Heart right ventricle (tissue), 16 donors: ENCODE measurements around the gene LZTS3. TPM values are rescaled to one million over a fixed set of nuclear protein-coding genes. Genes with fewer than 3 reads are reported as not detected.
"Not testable (repeated sequence)": the region's sequence is repeated elsewhere in the genome, so short reads cannot be mapped to it uniquely, and the experiment has no call there.

Source experiments
- ATAC-seq, 8 donors: fragments of 200-7000 bp; cut with Tn5 transposase; one replicate each; pipeline ENCODE4 v1.9.1; 2020; ENCODE audit warnings: mild to moderate bottlenecking in 8 of 8, moderate library complexity in 8 of 8, moderate number of reproducible peaks in 1 of 8
- DNase-seq, 2 donors: peaks; one replicate each; pipeline ENCODE4 v3.0.0-alpha.2; 2020
- H3K27ac ChIP-seq, 10 donors: fragments of 200-600 bp; sonication (generic) in 2 of 10; one replicate each; pipeline versions ENCODE4 v1.5.0 to v1.8.0; 2020 to 2022; ENCODE audit warnings: mild to moderate bottlenecking in 3 of 10
- H3K27me3 ChIP-seq, 7 donors: fragments of 200-600 bp; one replicate each; pipeline ENCODE4 v1.8.0; 2021 to 2022; ENCODE audit warnings: mild to moderate bottlenecking in 2 of 7
- H3K36me3 ChIP-seq, 9 donors: fragments of 200-600 bp; sonication (generic) in 1 of 9; one replicate each; pipeline versions ENCODE4 v1.5.0 to v1.8.0; 2020 to 2022; ENCODE audit warnings: mild to moderate bottlenecking in 2 of 9
- H3K4me1 ChIP-seq, 9 donors: fragments of 200-600 bp; sonication (generic) in 1 of 9; one replicate each; pipeline versions ENCODE4 v1.5.0 to v1.8.0; 2020 to 2022; ENCODE audit warnings: mild to moderate bottlenecking in 4 of 9
- H3K4me3 ChIP-seq, 10 donors: fragments of 200-600 bp; sonication (generic) in 2 of 10; one replicate each; pipeline versions ENCODE4 v1.5.0 to v1.8.0; 2020 to 2022; ENCODE audit warnings: mild to moderate bottlenecking in 7 of 10, moderate library complexity in 2 of 10
- H3K9me3 ChIP-seq, 11 donors: fragments of 200-600 bp in 10 of 11; sonication (generic) in 2 of 11; one replicate each; pipeline versions ENCODE4 v1.5.0 to v1.8.0; 2013 to 2022; ENCODE audit warnings: mild to moderate bottlenecking in 2 of 11, control low read depth in 1 of 11, moderate library complexity in 1 of 11
- WGBS, 2 donors: extraction: QIAGEN DNeasy Blood & Tissue Kit; methylation state at CpG; one replicate each; pipeline ENCODE4 v1.1.7; 2013; ENCODE audit warnings: inconsistent platforms in 1 of 2; 5-methylcytosine and 5-hydroxymethylcytosine counted together
- intact Hi-C, 10 donors: fragments of 100-400 bp; cut with DNase I; formaldehyde crosslinking; loops; one replicate each; pipeline versions ENCODE4 v1.11.1 to v1.14.2; 2022
- polyA plus RNA-seq, 2 donors: library from polyadenylated mRNA; stranded (reverse); fragments of 200-250 nt; gene quantifications; one replicate each; pipeline ENCODE4 v1.2.3, GENCODE V29; 2013
- total RNA-seq, 10 donors: library from RNA; stranded (reverse); fragmentation: NEBNext Ultra II Directional in 3 of 10; extraction: Animal tissue kit (Norgen Biotek cat#: 25700) in 3 of 10; gene quantifications; one replicate each; pipeline versions ENCODE4 v1.2.1 to v1.2.4, GENCODE V29; 2021 to 2023
- TF ChIP-seq, protein P1 (sequence below), 9 donors: fragments of 200-600 bp; sonication (generic) in 2 of 9; IDR thresholded peaks; one replicate each; pipeline versions ENCODE4 v1.5.0 to v1.8.0; 2021 to 2022; ENCODE audit warnings: antibody characterized with exemption in 9 of 9, mild to moderate bottlenecking in 5 of 9, moderate library complexity in 1 of 9
- donor health status: Arrhythmogenic right ventricular cardiomyopathy.
- donor health status: ischemic (EF 13 %, LVEDD 7.1; RV severe dilation, severe dysfunction).
- donor health status: healthy with polysubstance abuse.
- donor health status: DM: no; HTN: yes; CAD: no.
- donor health status: DM: no; HTN: no; CAD: no.
- donor health status: ischemic (EF 25% LVEDD 6.9; RV normal size, moderate dysfunction).
- donor health status: ischemic (EF 25% LVEDD 5.7; RV mildly dilated, moderate dysfunction).
- donor health status: healthy.
- donor health status: DM: yes; HTN: yes; CAD: no.
- donor health status: Ischemic cardiomyopathy.
- donor health status: ischemic (EF 35%, LVEDD 5.7; RV mildly dilated, moderate dysfunction).
- donor health status: nonischemic (EF 11% LVEDD 7.7; RV severe dilation, severe dysfunction).
- donor health status: DM: yes; HTN: yes; CAD: no.
- donor health status: PGD.
- donor health status: ischemic (EF 29% LVEDD 5.4; RV normal size, mild dysfunction).
- donor health status: nonischemic (EF 23%, LVEDD 6.1; RV moderate dilation, normal function).

The LZTS3 gene
- total and polyA plus RNA-seq, 12 donors, result 7.1 to 27.0 (median 9.5) TPM

DNA sequence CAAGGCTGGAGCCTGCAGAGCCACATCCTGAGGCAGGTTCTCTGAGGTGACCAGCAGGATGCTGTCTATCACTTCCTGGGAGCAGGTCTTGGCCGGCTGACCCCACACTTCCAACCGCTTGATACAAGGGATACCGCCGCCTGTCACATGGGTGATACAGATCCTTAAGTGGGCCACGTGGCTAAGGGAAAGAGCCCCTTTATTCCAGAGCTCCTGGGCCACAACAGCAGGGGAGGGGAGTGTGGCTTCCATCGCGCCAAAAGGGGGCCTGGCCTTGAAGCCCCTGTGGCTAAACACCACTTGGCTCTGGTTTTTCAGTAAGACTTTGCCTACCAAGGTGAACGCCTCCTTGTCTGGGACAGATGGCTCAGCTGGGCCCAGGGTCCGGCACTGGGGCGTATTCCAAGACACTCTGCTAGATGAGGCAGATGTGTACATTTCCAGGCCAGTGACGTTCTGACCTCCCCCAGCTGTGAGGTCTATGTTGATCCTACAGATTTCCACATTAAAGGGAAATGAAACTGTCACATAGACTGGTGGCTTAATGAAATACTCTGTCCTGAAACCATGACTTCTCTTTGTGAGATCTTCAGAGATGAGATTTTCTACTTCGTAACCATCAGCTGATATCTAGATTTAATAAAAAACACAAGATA is 51.3 kb downstream of the LZTS3 start:
- TF ChIP-seq, protein P1, sequence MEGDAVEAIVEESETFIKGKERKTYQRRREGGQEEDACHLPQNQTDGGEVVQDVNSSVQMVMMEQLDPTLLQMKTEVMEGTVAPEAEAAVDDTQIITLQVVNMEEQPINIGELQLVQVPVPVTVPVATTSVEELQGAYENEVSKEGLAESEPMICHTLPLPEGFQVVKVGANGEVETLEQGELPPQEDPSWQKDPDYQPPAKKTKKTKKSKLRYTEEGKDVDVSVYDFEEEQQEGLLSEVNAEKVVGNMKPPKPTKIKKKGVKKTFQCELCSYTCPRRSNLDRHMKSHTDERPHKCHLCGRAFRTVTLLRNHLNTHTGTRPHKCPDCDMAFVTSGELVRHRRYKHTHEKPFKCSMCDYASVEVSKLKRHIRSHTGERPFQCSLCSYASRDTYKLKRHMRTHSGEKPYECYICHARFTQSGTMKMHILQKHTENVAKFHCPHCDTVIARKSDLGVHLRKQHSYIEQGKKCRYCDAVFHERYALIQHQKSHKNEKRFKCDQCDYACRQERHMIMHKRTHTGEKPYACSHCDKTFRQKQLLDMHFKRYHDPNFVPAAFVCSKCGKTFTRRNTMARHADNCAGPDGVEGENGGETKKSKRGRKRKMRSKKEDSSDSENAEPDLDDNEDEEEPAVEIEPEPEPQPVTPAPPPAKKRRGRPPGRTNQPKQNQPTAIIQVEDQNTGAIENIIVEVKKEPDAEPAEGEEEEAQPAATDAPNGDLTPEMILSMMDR (IDR thresholded peaks at IDR 0.05), result no peak
- intact Hi-C loops, result no loop called here
- Histone ChIP-seq H3K4me3 (no peak overlapping the region), H3K27ac (no peak overlapping the region), H3K9me3 (peaks cover 0 to 10% (median 0%) of the 10 kb centered on the region in 11 donors), H3K36me3 (peaks cover 0 to 40% (median 10%) of the 10 kb centered on the region in 9 donors), H3K4me1 (peaks cover 0 to 15% (median 0%) of the 10 kb centered on the region in 9 donors), H3K27me3 (no peaks in the 10 kb centered on the region)
- ATAC-seq (peak in 1 of 8 donors; percentile 15), DNase-seq (no peak)
- 94 to 95% methylated on average over 12 of the region's 12 CpGs for WGBS, 2 donors

DNA sequence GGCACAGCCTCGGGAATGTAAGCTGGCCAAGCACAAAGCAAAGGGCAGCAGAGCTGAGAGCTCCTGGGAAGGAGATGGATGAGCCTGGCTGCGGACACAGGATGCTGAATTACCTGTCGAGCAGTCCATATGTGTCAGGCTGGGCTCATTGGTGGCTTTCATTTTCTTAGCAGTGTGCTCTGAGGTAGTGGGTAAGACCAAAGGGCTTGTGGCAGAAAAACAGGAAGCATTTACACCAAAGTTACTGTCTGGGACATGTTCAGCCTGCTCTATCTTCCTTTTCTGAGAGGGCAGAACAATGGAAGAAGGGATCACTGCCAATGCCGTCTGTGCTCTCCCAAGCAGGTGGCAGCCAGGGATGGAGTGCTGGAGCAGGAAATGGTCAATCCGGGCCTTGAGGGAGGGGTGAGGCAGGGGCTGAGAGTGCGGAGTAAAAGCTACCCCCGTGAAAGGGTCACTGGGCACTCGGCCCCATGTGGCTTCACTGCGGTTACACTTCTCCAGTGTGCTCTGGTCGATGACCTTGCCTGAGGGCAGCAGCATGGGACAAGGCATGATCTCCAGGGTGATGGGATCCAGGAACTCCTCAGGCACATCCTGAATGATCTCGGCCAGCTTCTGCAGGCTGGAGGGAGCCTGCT is 52.0 kb downstream of the LZTS3 start:
- Histone ChIP-seq H3K27ac (peak overlapping the region in 1 of 10 donors; percentile 27), H3K27me3 (no peaks in the 10 kb centered on the region), H3K36me3 (peaks cover 0 to 40% (median 10%) of the 10 kb centered on the region in 9 donors), H3K9me3 (peaks cover 0 to 10% (median 0%) of the 10 kb centered on the region in 11 donors), H3K4me3 (no peak overlapping the region), H3K4me1 (peaks cover 0 to 15% (median 0%) of the 10 kb centered on the region in 9 donors)
- WGBS, 2 donors, result 75 to 82% methylated on average over 11 of the region's 11 CpGs
- DNase-seq, result no peak
- peak in 1 of 8 donors; percentile 23 for ATAC-seq
- TF ChIP-seq, protein P1 (IDR thresholded peaks at IDR 0.05), result no peak
- intact Hi-C loops, result no loop called here

DNA sequence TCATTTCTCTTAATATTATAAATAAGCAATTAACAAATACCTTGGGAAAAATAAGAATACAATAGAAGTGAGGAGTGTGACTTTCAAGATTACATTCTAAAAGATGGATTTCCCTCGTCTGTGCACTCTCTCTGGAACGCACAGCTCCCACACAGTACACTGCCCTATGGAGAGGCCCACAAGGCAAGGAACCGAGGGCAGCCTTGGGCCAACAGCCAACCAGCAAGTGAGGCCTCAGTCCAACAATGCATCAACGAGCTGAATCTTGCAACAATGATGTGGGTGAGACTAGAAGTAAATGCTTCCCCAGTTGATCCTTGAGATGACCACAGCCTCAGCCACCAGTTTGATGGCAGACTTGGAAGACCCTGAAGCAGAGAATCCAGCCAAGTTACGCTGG is 54.3 kb downstream of the LZTS3 start:
- Histone ChIP-seq H3K36me3 (peaks cover 0 to 49% (median 10%) of the 10 kb centered on the region in 9 donors), H3K9me3 (peaks cover 0 to 10% (median 0%) of the 10 kb centered on the region in 11 donors), H3K27ac (no peak overlapping the region), H3K4me3 (no peak overlapping the region), H3K27me3 (no peaks in the 10 kb centered on the region), H3K4me1 (peaks cover 0 to 26% (median 6%) of the 10 kb centered on the region in 9 donors)
- 76 to 81% methylated on average over 5 of the region's 5 CpGs for WGBS, 2 donors
- no peak for DNase-seq
- intact Hi-C loops, result loop anchor here in 7 of 10 donors (5.0 to 10.0 kb wide), 4 partner anchors 67 to 198 kb away; no protein-coding TSS in a partner anchor
- no peak for ATAC-seq
- TF ChIP-seq, protein P1 (IDR thresholded peaks at IDR 0.05), result no peak

DNA sequence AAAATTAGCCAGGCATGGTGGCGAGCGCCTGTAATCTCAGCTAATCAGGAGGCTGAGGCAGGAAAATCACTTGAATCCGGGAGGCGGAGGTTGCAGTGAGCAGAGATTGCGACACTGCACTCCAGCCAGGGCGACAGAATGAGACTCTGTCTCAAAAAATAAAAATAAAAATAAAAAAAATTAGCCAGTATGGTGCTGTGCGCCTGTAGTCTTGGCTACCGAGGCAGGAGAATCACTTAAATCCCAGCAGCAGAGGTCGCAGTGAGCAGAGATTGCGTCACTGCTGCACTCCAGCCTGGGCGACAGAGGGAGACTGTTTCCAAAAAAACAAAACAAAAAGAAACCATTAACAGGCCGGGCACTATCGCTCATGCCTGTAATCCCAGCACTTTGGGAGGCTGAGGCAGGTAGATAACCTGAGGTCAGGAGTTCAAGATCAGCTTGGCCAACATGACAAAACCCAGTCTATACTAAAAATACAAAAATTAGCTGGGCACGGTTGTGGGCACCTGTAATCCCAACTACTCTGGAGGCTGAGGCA is 55.4 kb downstream of the LZTS3 start:
- Histone ChIP-seq H3K27ac (peak overlapping the region in 6 of 10 donors; percentile 11 to 45 (median 28)), H3K36me3 (peaks cover 0 to 56% (median 16%) of the 10 kb centered on the region in 9 donors), H3K4me1 (peaks cover 0 to 33% (median 6%) of the 10 kb centered on the region in 9 donors), H3K4me3 (peak overlapping the region in 1 of 10 donors; percentile 26)
- DNase-seq (peak; percentile 54 to 67), ATAC-seq (peak; percentile 74 to 90 (median 85))
- H3K27me3 ChIP-seq, H3K9me3 ChIP-seq: not testable (repeated sequence)
- TF ChIP-seq, protein P1 (IDR thresholded peaks at IDR 0.05), result peak; percentile 36 to 80 (median 63)
- intact Hi-C loops, result loop anchor here in 8 of 10 donors (2.0 to 10.0 kb wide), 5 partner anchors 65 to 199 kb away; no protein-coding TSS in a partner anchor
- 50 to 58% methylated on average over 14 of the region's 14 CpGs for WGBS, 2 donors
